Endodermal cell (in vitro differentiated cells): Measurements from ENCODE around the gene PIK3R4. TPM values are rescaled to one million over a fixed set of nuclear protein-coding genes. Genes with fewer than 3 reads are reported as not detected.

Experiments
- DNase-seq: peaks from one replicate; pipeline ENCODE4 v3.0.0-alpha.2; 2017
- H3K27ac ChIP-seq: 2 replicates; pipeline ENCODE4 v1.5.1; 2013; ENCODE audit warnings: mild to moderate bottlenecking, low read depth, low read length, moderate library complexity
- H3K27me3 ChIP-seq: 2 replicates; pipeline ENCODE4 v1.6.1; 2013; ENCODE audit warnings: mild to moderate bottlenecking, low read length, moderate library complexity; ENCODE audit not compliant: insufficient read depth, control insufficient read depth, poor library complexity, severe bottlenecking
- H3K36me3 ChIP-seq: 2 replicates; pipeline ENCODE4 v1.7.0; 2013; ENCODE audit warnings: mild to moderate bottlenecking, low read length, moderate library complexity; ENCODE audit not compliant: control insufficient read depth, insufficient read depth
- H3K4me1 ChIP-seq: one replicate; pipeline ENCODE4 v1.7.0; 2013; ENCODE audit warnings: low read length; ENCODE audit not compliant: control insufficient read depth, insufficient read depth
- H3K4me3 ChIP-seq: 2 replicates; pipeline ENCODE4 v1.5.1; 2013; ENCODE audit warnings: mild to moderate bottlenecking, low read length, moderate library complexity
- H3K9ac ChIP-seq: 2 replicates; pipeline ENCODE4 v1.6.1; 2013; ENCODE audit warnings: mild to moderate bottlenecking, low read length, moderate library complexity; ENCODE audit not compliant: poor library complexity, severe bottlenecking; ENCODE audit errors: extremely low read depth
- H3K9me3 ChIP-seq: 2 replicates; pipeline ENCODE4 v1.6.1; 2013; ENCODE audit warnings: mild to moderate bottlenecking, low read length, moderate library complexity; ENCODE audit not compliant: control insufficient read depth
- H3K27ac Mint-ChIP-seq: 2 replicates; pipeline ENCODE4 v1.8.0; 2020; ENCODE audit warnings: mixed read lengths
- H3K27me3 Mint-ChIP-seq: 2 replicates; pipeline ENCODE4 v1.8.0; 2021; ENCODE audit warnings: mild to moderate bottlenecking, mixed read lengths; ENCODE audit not compliant: insufficient read depth
- H3K36me3 Mint-ChIP-seq: 2 replicates; pipeline ENCODE4 v1.8.0; 2020; ENCODE audit warnings: low read depth, mixed read lengths
- H3K4me1 Mint-ChIP-seq: 2 replicates; pipeline ENCODE4 v1.8.0; 2020; ENCODE audit warnings: mixed read lengths
- H3K4me3 Mint-ChIP-seq: 2 replicates; pipeline ENCODE4 v1.8.0; 2020; ENCODE audit warnings: mild to moderate bottlenecking, moderate library complexity, mixed read lengths
- H3K9me3 Mint-ChIP-seq: 2 replicates; pipeline ENCODE4 v1.8.0; 2020; ENCODE audit warnings: mild to moderate bottlenecking, mixed read lengths
- WGBS, 2 experiments: methylation state at CpG; one replicate each; pipeline versions ENCODE4 v1.1.5 to v1.1.7; 2013; ENCODE audit warnings: missing lambda C conversion rate in 2 of 2, mixed read lengths in 1 of 2; ENCODE audit not compliant: insufficient coverage in 1 of 2, insufficient read length in 1 of 2; 5-methylcytosine and 5-hydroxymethylcytosine counted together
- total RNA-seq, 2 donors: library from RNA; stranded (reverse); fragmentation: NEBNext Ultra II Directional in 1 of 2; extraction: Animal tissue kit (Norgen Biotek cat#: 25700) in 1 of 2; gene quantifications; 2 replicates in 1 of 2; 3 replicates in 1 of 2; pipeline ENCODE4 v1.2.1, GENCODE V29; 2021
- TF ChIP-seq, protein P1 (sequence below): fragments of 200-600 bp; sonication (generic); conservative IDR thresholded peaks from 2 replicates; pipeline ENCODE4 v1.5.0; 2021; ENCODE audit warnings: antibody characterized with exemption, mild to moderate bottlenecking

Gene PIK3R4
- total RNA-seq, 2 donors from 2014 or later = 40.3 to 41.2 TPM

DNA sequence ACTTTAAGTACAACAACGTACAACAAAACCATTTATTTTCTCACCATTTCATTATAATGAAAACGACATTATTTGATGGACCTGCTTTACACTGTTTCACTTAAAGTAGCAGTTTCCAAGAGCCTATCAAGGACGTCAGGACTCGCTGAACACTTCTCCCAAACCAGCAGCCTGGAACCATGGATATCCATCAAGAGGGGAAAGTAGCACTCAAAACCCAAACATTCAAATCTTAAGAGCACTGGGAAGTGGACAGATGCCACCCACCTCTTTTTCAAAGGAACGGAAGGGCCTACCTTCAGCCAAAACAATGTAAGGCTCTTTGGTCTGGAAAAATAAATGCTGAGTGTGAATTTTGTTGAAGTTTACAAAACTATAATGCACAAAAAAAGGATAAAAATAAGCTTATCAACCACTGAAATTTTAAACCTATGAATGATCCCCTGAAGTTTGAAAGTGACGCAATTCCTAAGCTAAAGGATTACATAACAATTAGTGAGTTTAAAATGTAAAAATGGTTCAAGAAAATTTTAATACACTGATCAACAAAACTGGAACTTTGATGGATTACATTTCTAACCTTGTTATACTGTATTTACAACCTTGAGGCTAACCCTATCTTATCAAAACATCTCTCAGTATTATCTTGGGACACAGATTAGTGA lies 4.6 kb downstream of the PIK3R4 start:
- no peaks in the 10 kb centered on the region for H3K4me1 ChIP-seq

DNA sequence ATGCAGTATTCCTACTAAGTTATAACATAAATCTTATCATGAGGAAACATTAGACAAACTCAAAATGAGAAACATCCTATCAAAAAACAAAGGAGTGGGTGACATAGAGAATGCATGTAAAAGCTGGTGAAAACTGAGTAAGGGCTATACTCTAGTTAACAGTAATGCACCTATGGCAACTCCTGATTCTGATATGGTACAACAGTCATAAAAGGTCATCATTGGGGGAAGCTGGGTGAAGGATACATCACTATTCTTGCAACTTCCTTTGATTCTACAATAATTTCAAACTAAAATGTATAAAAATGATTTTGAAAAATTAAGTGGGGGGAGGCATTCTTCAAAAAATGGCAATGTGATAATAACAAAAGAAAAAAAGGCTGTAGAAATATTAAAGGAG lies 6.8 kb downstream of the PIK3R4 start:
- peaks cover 58% of the 10 kb centered on the region for H3K36me3 ChIP-seq

More for the DNA sequence above, 4.6 kb downstream of the PIK3R4 start:
- peak overlapping the region; percentile 28 for H3K4me3 ChIP-seq
- Mint-ChIP-seq H3K27me3 (no peaks in the 10 kb centered on the region), H3K36me3 (peaks cover 53% of the 10 kb centered on the region), H3K4me1 (peaks cover 23% of the 10 kb centered on the region), H3K4me3 (peak overlapping the region; percentile 14), H3K27ac (no peak overlapping the region), H3K9me3 (peaks cover 3% of the 10 kb centered on the region)
- H3K27ac ChIP-seq = no peak overlapping the region
- H3K9me3 ChIP-seq = peaks cover 12% of the 10 kb centered on the region
- H3K27me3 ChIP-seq = no peaks in the 10 kb centered on the region
- DNase-seq = no peak
- 93 to 100% methylated on average over 3 to 6 of the region's 6 CpGs for WGBS, 2 experiments
- H3K36me3 ChIP-seq = peaks cover 44% of the 10 kb centered on the region
- no peak overlapping the region for H3K9ac ChIP-seq
- TF ChIP-seq, protein P1, sequence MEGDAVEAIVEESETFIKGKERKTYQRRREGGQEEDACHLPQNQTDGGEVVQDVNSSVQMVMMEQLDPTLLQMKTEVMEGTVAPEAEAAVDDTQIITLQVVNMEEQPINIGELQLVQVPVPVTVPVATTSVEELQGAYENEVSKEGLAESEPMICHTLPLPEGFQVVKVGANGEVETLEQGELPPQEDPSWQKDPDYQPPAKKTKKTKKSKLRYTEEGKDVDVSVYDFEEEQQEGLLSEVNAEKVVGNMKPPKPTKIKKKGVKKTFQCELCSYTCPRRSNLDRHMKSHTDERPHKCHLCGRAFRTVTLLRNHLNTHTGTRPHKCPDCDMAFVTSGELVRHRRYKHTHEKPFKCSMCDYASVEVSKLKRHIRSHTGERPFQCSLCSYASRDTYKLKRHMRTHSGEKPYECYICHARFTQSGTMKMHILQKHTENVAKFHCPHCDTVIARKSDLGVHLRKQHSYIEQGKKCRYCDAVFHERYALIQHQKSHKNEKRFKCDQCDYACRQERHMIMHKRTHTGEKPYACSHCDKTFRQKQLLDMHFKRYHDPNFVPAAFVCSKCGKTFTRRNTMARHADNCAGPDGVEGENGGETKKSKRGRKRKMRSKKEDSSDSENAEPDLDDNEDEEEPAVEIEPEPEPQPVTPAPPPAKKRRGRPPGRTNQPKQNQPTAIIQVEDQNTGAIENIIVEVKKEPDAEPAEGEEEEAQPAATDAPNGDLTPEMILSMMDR = no peak

DNA sequence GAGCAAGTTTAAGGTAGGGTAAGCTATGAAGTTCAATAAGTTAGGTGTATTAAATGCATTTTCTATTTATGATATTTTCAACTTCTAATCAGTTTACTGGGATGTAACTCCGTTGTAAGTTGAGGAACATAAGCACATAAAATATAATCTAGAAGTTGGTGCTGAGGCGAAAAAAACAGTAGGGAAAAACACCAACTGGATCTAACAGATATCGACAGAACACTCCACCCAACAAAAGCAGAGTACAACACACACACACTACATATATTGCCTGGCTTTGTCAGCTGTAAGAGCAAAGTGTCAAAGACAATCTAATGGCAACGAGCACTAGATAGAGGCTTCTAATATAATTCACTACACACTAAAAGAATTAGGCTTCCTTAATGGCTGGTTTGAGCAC lies 8.4 kb downstream of the PIK3R4 start:
- no peak for DNase-seq
- TF ChIP-seq, protein P1 = no peak
- Mint-ChIP-seq H3K4me3 (no peak overlapping the region), H3K4me1 (peaks cover 6% of the 10 kb centered on the region), H3K27ac (no peak overlapping the region), H3K36me3 (peaks cover 63% of the 10 kb centered on the region), H3K27me3 (no peaks in the 10 kb centered on the region), H3K9me3 (peaks cover 4% of the 10 kb centered on the region)
- Histone ChIP-seq H3K27me3 (no peaks in the 10 kb centered on the region), H3K9ac (no peak overlapping the region), H3K27ac (no peak overlapping the region), H3K4me3 (no peak overlapping the region), H3K36me3 (peaks cover 65% of the 10 kb centered on the region), H3K9me3 (peaks cover 17% of the 10 kb centered on the region), H3K4me1 (no peaks in the 10 kb centered on the region)
- 86 to 93% methylated on average over 1 to 4 of the region's 4 CpGs for WGBS, 2 experiments

More for the DNA sequence above, 6.8 kb downstream of the PIK3R4 start:
- H3K4me3 Mint-ChIP-seq = no peak overlapping the region
- no peak overlapping the region for H3K27ac Mint-ChIP-seq
- H3K9me3 Mint-ChIP-seq = peaks cover 4% of the 10 kb centered on the region
- Histone ChIP-seq H3K4me1 (no peaks in the 10 kb centered on the region), H3K27me3 (no peaks in the 10 kb centered on the region), H3K4me3 (no peak overlapping the region), H3K9ac (no peak overlapping the region), H3K27ac (no peak overlapping the region), H3K9me3 (peaks cover 17% of the 10 kb centered on the region)
- TF ChIP-seq, protein P1 = no peak
- H3K36me3 Mint-ChIP-seq = peaks cover 68% of the 10 kb centered on the region
- H3K27me3 Mint-ChIP-seq = no peaks in the 10 kb centered on the region
- DNase-seq = no peak
- H3K4me1 Mint-ChIP-seq = peaks cover 18% of the 10 kb centered on the region
